IMR-90 (cell line): ENCODE results near the gene RAP1GAP2. TPM values are rescaled to one million over a fixed set of nuclear protein-coding genes. Genes with fewer than 3 reads are reported as not detected.

Experiments
- ATAC-seq: fragments of 200-7000 bp; cut with Tn5 transposase; 2 replicates; pipeline ENCODE4 v1.9.1; 2020; ENCODE audit warnings: low read depth, mild to moderate bottlenecking, moderate library complexity
- BruUV-seq: library from RNA; stranded (reverse); fragments of 400-500 nt; replicated peaks from 2 replicates; lab custom pipeline; 2021; lab: Mats Ljungman, UMichigan
- CTCF ChIA-PET: fragments of 300-600 bp; formaldehyde crosslinking; extraction: SDS; loops from one replicate; lab custom pipeline; 2021; ENCODE audit warnings: antibody characterized with exemption; lab: Yijun Ruan, JAX
- POLR2A ChIA-PET: fragments of 300-600 bp; sonication (Branson Sonifier 250); formaldehyde crosslinking; loops from one replicate; lab custom pipeline; 2022; ENCODE audit warnings: antibody characterized with exemption; ENCODE audit not compliant: unreplicated experiment; lab: Charles Lee
- DNase-seq: peaks from one replicate; pipeline ENCODE4 v3.0.0; 2013
- H2AFZ ChIP-seq: replicated peaks from 2 replicates; pipeline ENCODE3; 2013; ENCODE audit warnings: low read length, mild to moderate bottlenecking; ENCODE audit not compliant: poor library complexity
- H2AK5ac ChIP-seq: 2 replicates; pipeline ENCODE4 v1.6.1; 2013; ENCODE audit warnings: low read depth, low read length, inconsistent platforms
- H2AK9ac ChIP-seq: replicated peaks from 2 replicates; pipeline ENCODE3; 2013; ENCODE audit warnings: mild to moderate bottlenecking, low read depth, low read length, moderate library complexity; ENCODE audit not compliant: poor library complexity
- H2BK120ac ChIP-seq: 2 replicates; pipeline ENCODE4 v1.6.1; 2013; ENCODE audit warnings: low read depth, low read length, inconsistent platforms
- H2BK15ac ChIP-seq: 3 replicates; pipeline ENCODE4 v1.6.1; 2013; ENCODE audit warnings: low read depth, low read length, inconsistent platforms
- H2BK20ac ChIP-seq: 2 replicates; pipeline ENCODE4 v1.6.1; 2013; ENCODE audit warnings: low read depth, mild to moderate bottlenecking, inconsistent platforms, low read length, moderate library complexity
- H2BK5ac ChIP-seq: 2 replicates; pipeline ENCODE4 v1.6.1; 2013; ENCODE audit warnings: mild to moderate bottlenecking, low read depth, low read length, inconsistent platforms; ENCODE audit not compliant: poor library complexity, severe bottlenecking
- H3K14ac ChIP-seq: replicated peaks from 2 replicates; pipeline ENCODE4 v1.6.1; 2013; ENCODE audit warnings: low read depth, low read length, inconsistent platforms
- H3K18ac ChIP-seq: 2 replicates; pipeline ENCODE4 v1.6.1; 2013; ENCODE audit warnings: low read depth, low read length, control low read depth
- H3K23ac ChIP-seq: 2 replicates; pipeline ENCODE4 v1.6.1; 2013; ENCODE audit warnings: low read depth, low read length, inconsistent platforms
- H3K27ac ChIP-seq: 2 replicates; pipeline ENCODE4 v1.5.1; 2013; ENCODE audit warnings: mild to moderate bottlenecking, control low read depth, low read length; ENCODE audit not compliant: insufficient read depth
- H3K27me3 ChIP-seq: 2 replicates; pipeline ENCODE4 v1.6.1; 2013; ENCODE audit warnings: low read length; ENCODE audit not compliant: control insufficient read depth, insufficient read depth
- H3K36me3 ChIP-seq: 2 replicates; pipeline ENCODE4 v1.6.1; 2013; ENCODE audit warnings: low read length, mixed read lengths; ENCODE audit not compliant: control insufficient read depth, insufficient read depth
- H3K4ac ChIP-seq: 2 replicates; pipeline ENCODE4 v1.6.1; 2013; ENCODE audit warnings: low read depth, low read length, inconsistent platforms
- H3K4me1 ChIP-seq: 2 replicates; pipeline ENCODE4 v1.6.1; 2013; ENCODE audit warnings: low read length, mixed read lengths; ENCODE audit not compliant: control insufficient read depth, insufficient read depth
- H3K4me2 ChIP-seq: 2 replicates; pipeline ENCODE4 v1.6.1; 2013; ENCODE audit warnings: low read depth, mild to moderate bottlenecking, control low read depth, low read length, moderate library complexity
- H3K4me3 ChIP-seq: 2 replicates; pipeline ENCODE4 v1.5.1; 2013; ENCODE audit warnings: low read depth, mild to moderate bottlenecking, control low read depth, low read length, moderate library complexity; ENCODE audit not compliant: insufficient read depth
- H3K56ac ChIP-seq: 2 replicates; pipeline ENCODE4 v1.6.1; 2013; ENCODE audit warnings: low read length, inconsistent platforms; ENCODE audit not compliant: insufficient read depth; ENCODE audit errors: extremely low read depth
- H3K79me1 ChIP-seq, 2 experiments: 2 replicates each; pipeline ENCODE4 v1.6.1; 2013; ENCODE audit warnings: low read length in 2 of 2, inconsistent platforms in 1 of 2, low read depth in 1 of 2
- H3K9ac ChIP-seq: 2 replicates; pipeline ENCODE4 v1.6.1; 2013; ENCODE audit warnings: low read depth, low read length, control low read depth
- H3K9me1 ChIP-seq: 2 replicates; pipeline ENCODE4 v1.6.1; 2013; ENCODE audit warnings: low read length, inconsistent platforms; ENCODE audit not compliant: insufficient read depth
- H3K9me3 ChIP-seq: 2 replicates; pipeline ENCODE4 v1.6.1; 2013; ENCODE audit warnings: low read length; ENCODE audit not compliant: control insufficient read depth, insufficient read depth
- H4K20me1 ChIP-seq: 2 replicates; pipeline ENCODE4 v1.6.1; 2013; ENCODE audit warnings: low read length, inconsistent platforms; ENCODE audit not compliant: insufficient read depth
- H4K5ac ChIP-seq: 2 replicates; pipeline ENCODE4 v1.6.1; 2013; ENCODE audit warnings: mild to moderate bottlenecking, low read depth, low read length, control low read depth
- H4K8ac ChIP-seq, 2 experiments: 2 replicates each; pipeline ENCODE4 v1.6.1; 2013; ENCODE audit warnings: low read depth in 2 of 2, low read length in 2 of 2, control low read depth in 1 of 2, inconsistent platforms in 1 of 2
- H4K91ac ChIP-seq: 2 replicates; pipeline ENCODE4 v1.6.1; 2013; ENCODE audit warnings: low read depth, low read length, inconsistent platforms; ENCODE audit not compliant: insufficient read depth
- BHLHE40 ChIP-seq: fragments of 150-350 bp; IDR thresholded peaks from 2 replicates; pipeline ENCODE4 v1.6.1; 2016; ENCODE audit warnings: mild to moderate bottlenecking, low read depth, low read length
- CEBPB ChIP-seq: IDR thresholded peaks from 2 replicates; pipeline ENCODE4 v1.6.1; 2012; ENCODE audit warnings: low read depth, low read length, improper control_type of control experiment
- CHD1 ChIP-seq: IDR thresholded peaks from 2 replicates; pipeline ENCODE4 v1.6.1; 2012; ENCODE audit warnings: low read depth, low read length, improper control_type of control experiment
- CTCF ChIP-seq: conservative IDR thresholded peaks from 2 replicates; pipeline ENCODE4 v1.5.1; 2012; ENCODE audit warnings: mild to moderate bottlenecking, low read depth, low read length, improper control_type of control experiment
- ELK1 ChIP-seq: fragments of 150-350 bp; IDR thresholded peaks from 2 replicates; pipeline ENCODE4 v1.6.1; 2016; ENCODE audit warnings: low read depth, mild to moderate bottlenecking, low read length, moderate library complexity, borderline replicate concordance
- MAFK ChIP-seq: IDR thresholded peaks from 2 replicates; pipeline ENCODE4 v1.6.1; 2012; ENCODE audit warnings: low read depth, low read length, improper control_type of control experiment
- MAZ ChIP-seq: IDR thresholded peaks from 2 replicates; pipeline ENCODE4 v1.6.1; 2012; ENCODE audit warnings: low read depth, mild to moderate bottlenecking, low read length, improper control_type of control experiment, moderate library complexity, borderline replicate concordance
- MXI1 ChIP-seq: IDR thresholded peaks from 2 replicates; pipeline ENCODE4 v1.6.1; 2012; ENCODE audit warnings: low read depth, mild to moderate bottlenecking, low read length, moderate library complexity, borderline replicate concordance
- NFE2L2 ChIP-seq: fragments of 150-350 bp; IDR thresholded peaks from 2 replicates; pipeline ENCODE4 v1.6.1; 2016; ENCODE audit warnings: low read depth, mild to moderate bottlenecking, low read length
- POLR2A ChIP-seq: IDR thresholded peaks from 2 replicates; pipeline ENCODE4 v1.6.1; 2012; ENCODE audit warnings: mild to moderate bottlenecking, low read depth, low read length
- RAD21 ChIP-seq: IDR thresholded peaks from 2 replicates; pipeline ENCODE4 v1.6.1; 2012; ENCODE audit warnings: low read length, improper control_type of control experiment
- RFX5 ChIP-seq: IDR thresholded peaks from 2 replicates; pipeline ENCODE4 v1.8.0; 2012; ENCODE audit warnings: low read depth, mild to moderate bottlenecking, low read length, moderate library complexity
- SMC3 ChIP-seq: fragments of 150-350 bp; IDR thresholded peaks from 2 replicates; pipeline ENCODE4 v1.6.1; 2016; ENCODE audit warnings: low read depth, mild to moderate bottlenecking, antibody characterized with exemption, low read length, moderate library complexity
- USF2 ChIP-seq: fragments of 150-350 bp; IDR thresholded peaks from 2 replicates; pipeline ENCODE4 v1.6.1; 2017; ENCODE audit warnings: mild to moderate bottlenecking, antibody characterized with exemption, low read length, low read depth
- WGBS, 2 experiments: methylation state at CpG; one replicate each; pipeline versions ENCODE4 v1.1.5 to v1.1.7; 2013; ENCODE audit warnings: missing lambda C conversion rate in 2 of 2; ENCODE audit not compliant: insufficient read length in 1 of 2; ENCODE audit errors: extremely low coverage in 2 of 2; 5-methylcytosine and 5-hydroxymethylcytosine counted together
- dilution Hi-C: fragments of 300-500 bp; cut with HindIII; formaldehyde crosslinking; loops from one replicate; pipeline ENCODE4 v1.14.3; 2018; ENCODE audit warnings: low sequenced_read_pairs; ENCODE audit not compliant: unreplicated experiment
- in situ Hi-C: fragments of 300-500 bp; cut with MboI; formaldehyde crosslinking; loops from 3 replicates; pipeline ENCODE4 v1.14.3; 2019; ENCODE audit warnings: low sequenced_read_pairs, inconsistent platforms, mixed read lengths
- intact Hi-C: fragments of 100-400 bp; cut with micrococcal nuclease; formaldehyde crosslinking; loops from 2 replicates; pipeline ENCODE4 v1.10.0; 2022
- polyA plus RNA-seq, 3 experiments: library from polyadenylated mRNA; depleted of rRNA; stranded (reverse); fragments of >200 nt; gene quantifications; 2 replicates each; pipeline ENCODE4 v1.2.3, GENCODE V29; 2012; ENCODE audit warnings: low replicate concordance in 1 of 3
- total RNA-seq: library from RNA; depleted of rRNA; stranded (reverse); fragments of >200 nt; gene quantifications from 2 replicates; pipeline ENCODE4 v1.2.3, GENCODE V29; 2012

Gene RAP1GAP2
- total and polyA plus RNA-seq, 2 of the 4 experiments (the other 2 are of a cell fraction): 5.7 to 7.5 TPM

- H3K9me1 ChIP-seq: no peaks in the 10 kb centered on the region
- H3K27me3 ChIP-seq: no peaks in the 10 kb centered on the region
- ATAC-seq: no peak
- no peak overlapping the region for H2BK120ac ChIP-seq
- peaks cover 3% of the 10 kb centered on the region for H4K20me1 ChIP-seq
- no peak overlapping the region for H4K8ac ChIP-seq
- peaks cover 8 to 9% of the 10 kb centered on the region in 2 experiments for H3K79me1 ChIP-seq
- H3K9ac ChIP-seq: no peak overlapping the region
- H2BK20ac ChIP-seq: no peak overlapping the region
- DNase-seq: no peak
- peaks cover 2% of the 10 kb centered on the region; the same call in 1 of the 2 replicates for H3K4me1 ChIP-seq
- 80% methylated on average over 1 of the region's 16 CpGs; no CpG with 5 or more reads in 1 of the 2 experiments for WGBS, 2 experiments
- no peak overlapping the region for H3K23ac ChIP-seq
- no peak overlapping the region for H3K4me2 ChIP-seq
- dilution Hi-C loops (no loop called here), in situ Hi-C loops (no loop called here), intact Hi-C loops (no loop called here)
- H3K56ac ChIP-seq: no peak overlapping the region
- H3K36me3 ChIP-seq: no peaks in the 10 kb centered on the region
- ChIA-PET CTCF (no interaction called here), POLR2A (no interaction called here)
- no peak overlapping the region for H3K4ac ChIP-seq
- no peak overlapping the region for H2BK15ac ChIP-seq
- H3K4me3 ChIP-seq: no peak overlapping the region
- TF ChIP-seq RAD21 (no peak), BHLHE40 (no peak), NFE2L2 (no peak), CHD1 (no peak), MXI1 (no peak), CEBPB (no peak), ELK1 (no peak), MAFK (no peak), RFX5 (no peak), MAZ (no peak), SMC3 (no peak), POLR2A (no peak), USF2 (no peak), CTCF (no peak)
- no peak overlapping the region for H2AFZ ChIP-seq
- no peak overlapping the region for H2AK5ac ChIP-seq
- no peak overlapping the region for H4K91ac ChIP-seq
- no peak overlapping the region for H3K27ac ChIP-seq
- no peak overlapping the region for H2AK9ac ChIP-seq
- H3K18ac ChIP-seq: no peak overlapping the region
- BruUV-seq: no TSS peak
- H3K9me3 ChIP-seq: no peaks in the 10 kb centered on the region
- no peak overlapping the region for H2BK5ac ChIP-seq
- no peak overlapping the region for H4K5ac ChIP-seq
- H3K14ac ChIP-seq: no peak overlapping the region
These were observed 82.6 kb downstream of the RAP1GAP2 start for GRCh38 chr17:2878751-2879254.
